ENCODE data around the gene SMIM1. TPM values are rescaled to one million over a fixed set of nuclear protein-coding genes. Genes with fewer than 3 reads are reported as not detected.

Gene SMIM1
- total and polyA plus RNA-seq, 2 experiments from 2014 or later, result 20.9 to 25.8 TPM

- H3K4me1 ChIP-seq (ENCODE audit: low read depth), result no peaks in the 10 kb centered on the region
- peaks cover 18% of the 10 kb centered on the region for H3K36me3 ChIP-seq
- no peak for DNase-seq (ENCODE audit: low read depth in 1 of 2, low spot score in 1 of 2)
- no peak overlapping the region for H3K27ac ChIP-seq
- no peak overlapping the region for H3K4me3 ChIP-seq
- TF ChIP-seq, protein P1, sequence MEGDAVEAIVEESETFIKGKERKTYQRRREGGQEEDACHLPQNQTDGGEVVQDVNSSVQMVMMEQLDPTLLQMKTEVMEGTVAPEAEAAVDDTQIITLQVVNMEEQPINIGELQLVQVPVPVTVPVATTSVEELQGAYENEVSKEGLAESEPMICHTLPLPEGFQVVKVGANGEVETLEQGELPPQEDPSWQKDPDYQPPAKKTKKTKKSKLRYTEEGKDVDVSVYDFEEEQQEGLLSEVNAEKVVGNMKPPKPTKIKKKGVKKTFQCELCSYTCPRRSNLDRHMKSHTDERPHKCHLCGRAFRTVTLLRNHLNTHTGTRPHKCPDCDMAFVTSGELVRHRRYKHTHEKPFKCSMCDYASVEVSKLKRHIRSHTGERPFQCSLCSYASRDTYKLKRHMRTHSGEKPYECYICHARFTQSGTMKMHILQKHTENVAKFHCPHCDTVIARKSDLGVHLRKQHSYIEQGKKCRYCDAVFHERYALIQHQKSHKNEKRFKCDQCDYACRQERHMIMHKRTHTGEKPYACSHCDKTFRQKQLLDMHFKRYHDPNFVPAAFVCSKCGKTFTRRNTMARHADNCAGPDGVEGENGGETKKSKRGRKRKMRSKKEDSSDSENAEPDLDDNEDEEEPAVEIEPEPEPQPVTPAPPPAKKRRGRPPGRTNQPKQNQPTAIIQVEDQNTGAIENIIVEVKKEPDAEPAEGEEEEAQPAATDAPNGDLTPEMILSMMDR (IDR thresholded peaks at IDR 0.05; ENCODE audit: low read depth, low read length), result no peak
- no peaks in the 10 kb centered on the region for H3K9me3 ChIP-seq (ENCODE audit: low read depth)
- no peaks in the 10 kb centered on the region for H3K27me3 ChIP-seq
These were observed 36.9 kb upstream of the SMIM1 start for GRCh38 chr1:3735688-3736087.

DNA sequence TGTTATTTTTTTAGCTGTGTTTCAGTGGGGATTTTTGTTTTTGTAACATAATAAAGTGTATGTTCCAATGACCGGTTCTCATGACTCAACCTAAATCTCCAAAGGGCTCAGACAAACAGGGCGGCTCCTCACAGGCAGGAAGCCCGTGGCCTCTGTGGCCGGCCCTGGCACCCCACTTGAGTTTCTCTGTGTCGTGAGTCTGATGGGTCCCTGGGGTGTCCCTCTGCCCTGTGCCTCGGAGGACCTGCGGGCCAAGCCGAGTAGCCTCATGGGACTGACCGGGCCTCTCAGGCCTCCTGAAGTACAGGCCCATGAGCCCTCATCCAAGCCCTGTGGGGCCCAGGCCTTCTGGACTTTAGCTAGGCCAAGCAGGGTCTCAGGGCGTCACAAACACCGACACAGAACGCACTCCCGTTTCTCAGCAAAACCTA is 36.4 kb upstream of the SMIM1 start:
- Histone ChIP-seq H3K9me3 (ENCODE audit: low read depth) (no peaks in the 10 kb centered on the region), H3K4me1 (ENCODE audit: low read depth) (no peaks in the 10 kb centered on the region), H3K36me3 (peaks cover 20% of the 10 kb centered on the region), H3K4me3 (no peak overlapping the region), H3K27me3 (no peaks in the 10 kb centered on the region), H3K27ac (no peak overlapping the region)
- DNase-seq (ENCODE audit: low read depth in 1 of 2, low spot score in 1 of 2), result no peak
- TF ChIP-seq, protein P1 (IDR thresholded peaks at IDR 0.05; ENCODE audit: low read depth, low read length), result no peak

DNA sequence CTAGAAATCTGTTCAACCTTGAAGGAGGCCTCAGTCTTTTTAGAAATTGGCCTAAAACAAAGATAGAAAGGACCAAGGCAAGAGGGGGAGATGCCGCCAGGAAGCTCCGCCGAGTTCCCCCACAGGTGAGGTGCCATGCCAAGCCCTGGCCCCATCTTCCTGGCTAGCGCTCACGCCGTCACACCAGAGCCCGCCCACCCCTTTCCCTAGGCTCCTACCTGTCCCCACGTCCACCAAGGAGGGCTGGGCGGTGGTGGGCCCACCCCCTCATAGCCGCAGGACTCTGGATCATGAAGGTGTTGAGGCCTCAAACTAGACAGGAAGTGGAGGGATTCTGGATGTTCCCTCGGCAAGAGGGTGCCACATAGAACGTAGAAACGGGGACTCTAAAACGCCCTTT is 35.8 kb upstream of the SMIM1 start:
- no peaks in the 10 kb centered on the region for H3K4me1 ChIP-seq (ENCODE audit: low read depth)
- no peak overlapping the region for H3K4me3 ChIP-seq
- H3K27ac ChIP-seq, result no peak overlapping the region
- H3K9me3 ChIP-seq (ENCODE audit: low read depth), result no peaks in the 10 kb centered on the region
- no peak for DNase-seq (ENCODE audit: low read depth in 1 of 2, low spot score in 1 of 2)
- peaks cover 24% of the 10 kb centered on the region for H3K36me3 ChIP-seq
- TF ChIP-seq, protein P1 (IDR thresholded peaks at IDR 0.05; ENCODE audit: low read depth, low read length), result no peak
- H3K27me3 ChIP-seq, result no peaks in the 10 kb centered on the region

- peaks cover 29% of the 10 kb centered on the region for H3K36me3 ChIP-seq
These were observed 33.6 kb upstream of the SMIM1 start for GRCh38 chr1:3738943-3739342.

GRCh38 chr1:3740042-3740441 is 32.5 kb upstream of the SMIM1 start:
- TF ChIP-seq, protein P1 (IDR thresholded peaks at IDR 0.05; ENCODE audit: low read depth, low read length), result no peak
- DNase-seq (ENCODE audit: low read depth in 1 of 2, low spot score in 1 of 2), result no peak
- H3K9me3 ChIP-seq (ENCODE audit: low read depth), result no peaks in the 10 kb centered on the region
- peaks cover 29% of the 10 kb centered on the region for H3K36me3 ChIP-seq
- H3K4me1 ChIP-seq (ENCODE audit: low read depth), result no peaks in the 10 kb centered on the region
- H3K4me3 ChIP-seq, result no peak overlapping the region
- H3K27ac ChIP-seq, result no peak overlapping the region
- no peaks in the 10 kb centered on the region for H3K27me3 ChIP-seq

More at GRCh38 chr1:3738943-3739342, 33.6 kb upstream of the SMIM1 start:
- Histone ChIP-seq H3K4me3 (no peak overlapping the region), H3K9me3 (ENCODE audit: low read depth) (no peaks in the 10 kb centered on the region), H3K4me1 (ENCODE audit: low read depth) (no peaks in the 10 kb centered on the region), H3K27ac (no peak overlapping the region), H3K27me3 (no peaks in the 10 kb centered on the region)
- no peak for DNase-seq (ENCODE audit: low read depth in 1 of 2, low spot score in 1 of 2)
- TF ChIP-seq, protein P1 (IDR thresholded peaks at IDR 0.05; ENCODE audit: low read depth, low read length), result no peak

DNA sequence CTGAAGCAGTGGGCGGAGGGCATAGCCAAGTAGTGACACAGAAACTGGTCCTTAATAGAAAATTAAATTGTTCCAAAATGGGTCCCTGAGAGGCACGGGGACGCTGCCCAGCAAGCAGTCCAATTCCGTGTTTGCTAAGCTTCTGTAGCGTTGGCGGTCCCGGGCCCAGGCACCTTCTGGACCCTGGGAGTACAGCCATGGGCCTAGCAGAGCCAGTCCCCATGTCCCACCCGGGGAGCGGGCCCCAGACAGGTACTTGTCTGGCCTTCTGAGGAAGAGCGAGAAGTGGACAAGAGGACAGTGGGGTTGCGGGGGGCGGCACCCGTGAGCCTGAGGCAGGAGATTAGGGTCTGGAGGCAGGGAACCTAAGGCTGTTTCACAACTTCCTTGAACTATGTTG is 31.8 kb upstream of the SMIM1 start:
- Histone ChIP-seq H3K27ac (no peak overlapping the region), H3K9me3 (ENCODE audit: low read depth) (no peaks in the 10 kb centered on the region), H3K4me1 (ENCODE audit: low read depth) (no peaks in the 10 kb centered on the region), H3K36me3 (peaks cover 29% of the 10 kb centered on the region), H3K27me3 (no peaks in the 10 kb centered on the region), H3K4me3 (no peak overlapping the region)
- TF ChIP-seq, protein P1 (IDR thresholded peaks at IDR 0.05; ENCODE audit: low read depth, low read length), result no peak
- DNase-seq (ENCODE audit: low read depth in 1 of 2, low spot score in 1 of 2), result no peak

All from cardiac muscle cell (in vitro differentiated cells and primary cell).